Ascending aorta (tissue), 2 donors: ENCODE data around the gene G6PC3. TPM values are rescaled to one million over a fixed set of nuclear protein-coding genes. Genes with fewer than 3 reads are reported as not detected.

ENCODE experiments used
- DNase-seq, 2 donors: peaks; one replicate each; pipeline ENCODE4 v3.0.0-alpha.2; 2019; ENCODE audit warnings: low spot score in 2 of 2
- H3K27ac ChIP-seq, 2 donors: fragments of 200-600 bp; sonication (generic); one replicate each; pipeline ENCODE4 v1.5.1; 2016 to 2017; ENCODE audit warnings: mild to moderate bottlenecking in 1 of 2
- H3K27me3 ChIP-seq: fragments of 200-600 bp; sonication (generic); one replicate; pipeline ENCODE4 v1.5.1; 2017
- H3K36me3 ChIP-seq, 2 donors: fragments of 200-600 bp; sonication (generic); one replicate each; pipeline ENCODE4 v1.5.1; 2016
- H3K4me1 ChIP-seq, 2 donors: fragments of 200-600 bp; sonication (generic); one replicate each; pipeline ENCODE4 v1.5.1; 2016 to 2017; ENCODE audit warnings: mild to moderate bottlenecking in 1 of 2
- H3K4me3 ChIP-seq, 2 donors: fragments of 200-600 bp; sonication (generic); one replicate each; pipeline ENCODE4 v1.5.1; 2016 to 2017; ENCODE audit warnings: mild to moderate bottlenecking in 1 of 2
- H3K9me3 ChIP-seq, 2 donors: fragments of 200-600 bp; sonication (generic); one replicate each; pipeline ENCODE4 v1.5.1; 2016
- CTCF ChIP-seq, 3 experiments: fragments of 200-600 bp in 2 of 3; fragments of 450-650 bp in 1 of 3; sonication (generic) in 2 of 3; IDR thresholded peaks; one replicate each; pipeline ENCODE4 v1.5.1; 2016 to 2019; ENCODE audit warnings: antibody characterized with exemption in 3 of 3, mild to moderate bottlenecking in 1 of 3, moderate library complexity in 1 of 3
- intact Hi-C: fragments of 100-400 bp; cut with DNase I; formaldehyde crosslinking; loops from one replicate; pipeline ENCODE4 v1.15.1; 2023
- total RNA-seq: library from RNA; depleted of rRNA; stranded (reverse); fragments of >200 nt; gene quantifications from one replicate; pipeline ENCODE4 v1.1.0, GENCODE V29; 2016

Gene G6PC3
- total RNA-seq, 1 donor from 2014 or later: 111 TPM

GRCh38 chr17:44071198-44071520 lies 624 bp downstream of the G6PC3 start:
- Histone ChIP-seq H3K27me3 (no peaks in the 10 kb centered on the region), H3K27ac (peak overlapping the region; percentile 84 to 89), H3K4me3 (peak overlapping the region; percentile 66 to 68), H3K4me1 (peaks cover 5 to 32% of the 10 kb centered on the region in 2 donors), H3K36me3 (peaks cover 8 to 20% of the 10 kb centered on the region in 2 donors), H3K9me3 (no peaks in the 10 kb centered on the region)
- intact Hi-C loops: loop anchor here (2.0 to 5.0 kb wide), 4 partner anchors 64 to 256 kb away; partner anchors contain the start of gene TMUB2
- peak in 1 of 2 donors; percentile 89 for DNase-seq
- TF ChIP-seq CTCF (IDR thresholded peaks at IDR 0.05): no peak

GRCh38 chr17:44071772-44072171 lies 1.2 kb downstream of the G6PC3 start:
- H3K4me1 ChIP-seq: peaks cover 5 to 32% of the 10 kb centered on the region in 2 donors
- no peak for TF ChIP-seq CTCF (IDR thresholded peaks at IDR 0.05)
- H3K36me3 ChIP-seq: peaks cover 10 to 26% of the 10 kb centered on the region in 2 donors
- H3K27ac ChIP-seq: peak overlapping the region; percentile 84 to 89
- H3K27me3 ChIP-seq: no peaks in the 10 kb centered on the region
- DNase-seq: no peak
- intact Hi-C loops: loop anchor here (2.0 to 5.0 kb wide), 4 partner anchors 65 to 255 kb away; partner anchors contain the start of gene TMUB2
- H3K4me3 ChIP-seq: peak overlapping the region; percentile 66 to 68
- H3K9me3 ChIP-seq: no peaks in the 10 kb centered on the region

- no peaks in the 10 kb centered on the region for H3K27me3 ChIP-seq
- H3K9me3 ChIP-seq: no peaks in the 10 kb centered on the region
- intact Hi-C loops: loop anchor here (5.0 kb wide), 1 partner anchor 113 kb away; the partner anchor contains the start of gene TMUB2
- peaks cover 30 to 52% of the 10 kb centered on the region in 2 donors for H3K36me3 ChIP-seq
- no peak for DNase-seq
- TF ChIP-seq CTCF (IDR thresholded peaks at IDR 0.05): no peak
- H3K4me3 ChIP-seq: no peak overlapping the region
- no peak overlapping the region for H3K27ac ChIP-seq
- H3K4me1 ChIP-seq: peaks cover 5 to 24% of the 10 kb centered on the region in 2 donors
These were observed 3.8 kb downstream of the G6PC3 start for GRCh38 chr17:44074231-44074910.

- Histone ChIP-seq H3K36me3 (peaks cover 33 to 56% of the 10 kb centered on the region in 2 donors), H3K27ac (no peak overlapping the region), H3K27me3 (no peaks in the 10 kb centered on the region), H3K9me3 (no peaks in the 10 kb centered on the region), H3K4me3 (no peak overlapping the region), H3K4me1 (peaks cover 5 to 19% of the 10 kb centered on the region in 2 donors)
- no peak for TF ChIP-seq CTCF (IDR thresholded peaks at IDR 0.05)
- DNase-seq: no peak
- intact Hi-C loops: loop anchor here (5.0 kb wide), 1 partner anchor 112 kb away; the partner anchor contains the start of gene TMUB2
These were observed 4.4 kb downstream of the G6PC3 start for GRCh38 chr17:44074911-44075285.

- intact Hi-C loops: no loop called here
- DNase-seq: no peak
- no peak for TF ChIP-seq CTCF (IDR thresholded peaks at IDR 0.05)
- peaks cover 41 to 65% of the 10 kb centered on the region in 2 donors for H3K36me3 ChIP-seq
- H3K9me3 ChIP-seq: no peaks in the 10 kb centered on the region
- peak overlapping the region in 1 of 2 donors; percentile 30 for H3K27ac ChIP-seq
- H3K4me1 ChIP-seq: peaks cover 5 to 15% of the 10 kb centered on the region in 2 donors
- H3K4me3 ChIP-seq: no peak overlapping the region
- H3K27me3 ChIP-seq: no peaks in the 10 kb centered on the region
These were observed 5.2 kb downstream of the G6PC3 start for GRCh38 chr17:44075598-44076293.
